GM19372 (cell line): Measurements from ENCODE around the gene KDM8.
"Not testable (repeated sequence)": the region's sequence is repeated elsewhere in the genome, so short reads cannot be mapped to it uniquely, and the experiment has no call there.

Experiments
- ATAC-seq: cut with Tn5 transposase; IDR thresholded peaks from one replicate; pipeline ENCODE4 v1.9.1; 2021; ENCODE audit warnings: mild to moderate bottlenecking, low read depth, moderate library complexity; ENCODE audit not compliant: unreplicated experiment

KDM8 gene

DNA sequence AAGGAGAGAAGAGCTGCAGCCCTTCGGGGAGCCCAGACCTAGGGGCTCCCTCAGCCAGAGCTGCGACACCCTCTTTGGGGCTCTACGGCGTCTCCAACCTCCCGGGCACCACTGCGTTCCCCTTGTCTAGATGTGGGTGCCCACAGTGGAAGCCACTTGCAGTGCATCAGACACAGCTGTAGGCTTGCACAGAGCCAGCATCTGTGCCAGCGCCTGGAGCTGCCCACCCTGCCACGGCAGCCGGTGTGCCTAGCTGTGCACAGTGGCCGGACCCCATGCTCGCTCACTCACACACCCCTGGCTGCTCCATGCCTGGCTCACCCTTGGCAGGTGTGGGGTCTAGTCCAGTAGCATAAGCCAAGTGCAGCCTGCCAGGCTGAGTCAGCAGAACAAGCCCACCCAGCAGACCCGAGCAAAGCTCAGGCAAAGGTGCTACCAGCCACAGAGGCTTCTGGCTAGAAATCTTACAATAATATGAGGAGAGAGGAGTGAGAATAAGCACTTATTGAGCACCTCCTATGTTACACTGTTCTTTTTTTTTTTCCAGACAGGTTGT, 12.9 kb upstream of the KDM8 start:
- ATAC-seq, result no peak

- no peak for ATAC-seq
Observed at GRCh38 chr16:27191352-27191924, 11.9 kb upstream of the KDM8 start.

GRCh38 chr16:27193300-27193990, 9.9 kb upstream of the KDM8 start:
- ATAC-seq, result no peak

GRCh38 chr16:27195076-27195741, 8.1 kb upstream of the KDM8 start:
- ATAC-seq, result no peak

DNA sequence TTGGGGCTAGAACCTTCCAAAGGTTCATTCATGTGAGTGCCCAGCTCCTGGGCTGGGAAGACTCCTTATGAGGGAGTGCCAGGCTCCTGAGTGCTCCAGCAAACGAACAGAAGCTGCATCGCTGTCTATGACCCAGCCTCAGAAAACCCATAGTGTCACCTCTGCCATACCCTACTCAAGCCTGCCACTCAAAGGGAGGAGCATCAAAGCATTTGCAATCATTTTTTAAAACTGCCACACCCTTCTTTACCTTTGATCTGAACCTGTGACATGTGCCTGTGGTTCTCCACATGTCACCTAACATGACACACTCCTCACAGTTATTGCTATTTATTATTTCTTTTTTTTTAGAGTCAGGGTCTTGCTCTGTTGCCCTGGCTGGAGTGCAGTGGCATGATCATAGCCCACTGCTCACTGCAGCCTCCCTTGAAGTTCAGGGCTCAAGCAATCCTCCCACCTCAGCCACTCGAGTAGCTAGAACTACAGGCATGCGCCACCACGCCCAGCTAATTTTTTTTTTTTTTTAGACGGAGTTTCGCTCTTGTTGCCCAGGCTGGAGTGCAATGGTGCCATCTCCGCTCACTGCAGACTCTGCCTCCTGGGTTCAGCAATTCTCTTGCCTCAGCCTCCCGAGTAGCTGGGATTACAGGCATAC, 7.3 kb upstream of the KDM8 start:
- no peak for ATAC-seq

GRCh38 chr16:27197004-27197403, 6.3 kb upstream of the KDM8 start:
- ATAC-seq, result no peak

DNA sequence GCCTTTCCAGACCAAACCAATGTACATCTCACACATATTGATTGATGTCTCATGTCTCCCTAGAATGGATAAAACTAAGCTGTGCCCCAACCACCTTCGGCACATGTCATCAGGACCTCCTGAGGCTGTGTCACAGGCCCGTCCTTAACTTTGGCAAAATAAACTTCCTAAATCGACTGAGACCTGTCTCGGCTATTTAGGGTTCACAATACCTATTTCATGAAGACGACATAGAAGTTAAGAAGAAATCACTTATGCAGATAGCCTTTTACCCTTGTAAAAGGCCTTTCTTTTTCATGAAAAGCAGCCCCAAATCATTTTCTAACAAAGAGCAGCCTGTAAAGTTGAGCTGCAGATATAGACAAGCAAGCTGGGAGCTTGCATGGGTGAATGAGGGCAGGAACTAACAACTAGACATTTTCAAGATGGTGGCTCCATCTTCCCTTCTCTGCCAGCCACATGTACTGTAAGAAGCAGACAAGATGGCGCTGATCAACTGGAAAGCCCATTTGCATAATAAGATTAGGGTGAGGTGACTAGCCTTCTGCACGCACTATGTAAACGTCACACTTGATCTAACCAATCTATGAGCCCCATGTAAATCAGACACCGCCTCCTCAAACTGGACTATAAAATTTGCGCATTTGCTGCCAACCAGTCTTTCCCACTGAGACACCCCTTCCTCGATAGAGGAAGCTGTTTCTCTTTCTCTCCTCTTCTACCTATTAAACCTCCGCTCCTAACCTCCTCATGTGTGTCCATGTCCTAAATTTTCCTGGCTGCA, 4.7 kb upstream of the KDM8 start:
- ATAC-seq, result no peak

GRCh38 chr16:27199235-27199586, 4.1 kb upstream of the KDM8 start:
- ATAC-seq, result no peak

DNA sequence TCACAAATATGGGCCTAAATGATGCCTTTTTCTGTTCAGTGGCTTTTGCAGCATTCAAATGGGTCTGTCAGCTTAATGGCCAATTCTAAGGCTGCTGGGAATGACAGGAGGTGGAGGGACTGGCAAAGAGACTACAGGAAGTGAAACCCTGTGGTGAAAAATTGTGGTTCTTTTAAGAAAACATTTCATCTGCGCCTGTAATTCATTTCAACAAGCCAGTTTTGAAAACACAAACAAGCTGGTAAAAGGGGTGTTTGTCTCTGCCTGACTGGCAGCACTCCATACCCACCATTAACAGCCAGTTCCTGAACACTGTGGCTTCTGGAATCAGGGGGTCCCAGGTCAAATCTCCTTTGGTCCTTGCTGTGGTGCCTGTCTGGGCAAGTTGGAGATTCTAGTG, 3.6 kb upstream of the KDM8 start:
- ATAC-seq, result no peak

- ATAC-seq, result not testable (repeated sequence)
Observed at GRCh38 chr16:27200914-27201313, 2.4 kb upstream of the KDM8 start.

DNA sequence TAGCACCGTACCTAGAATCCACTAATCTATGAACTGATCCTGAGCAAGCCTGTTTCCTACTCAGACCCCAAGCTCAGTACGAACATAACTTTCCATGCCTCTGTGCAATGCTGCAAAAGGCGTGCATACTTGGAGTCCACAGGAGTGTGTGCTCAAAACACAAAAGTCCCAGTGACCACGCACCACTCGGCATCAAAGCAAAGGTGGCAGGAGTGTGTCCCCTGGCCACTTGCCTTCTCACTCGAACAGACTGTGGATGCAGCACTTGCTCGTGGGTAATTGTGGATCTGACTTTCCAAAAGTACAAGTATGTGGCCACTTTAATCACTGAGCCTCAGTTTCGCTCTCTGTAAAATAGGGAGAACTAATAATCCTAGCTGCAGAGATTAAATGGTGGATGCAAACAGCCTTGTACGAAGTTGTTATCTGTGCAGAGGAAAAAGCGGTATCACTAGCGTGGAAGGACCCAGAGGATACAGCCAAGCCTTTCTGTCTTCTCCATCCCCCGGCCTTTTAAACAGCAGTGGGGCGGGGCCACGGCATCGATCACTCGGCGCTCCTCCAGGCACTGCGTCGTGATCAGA, 311 bp upstream of the KDM8 start:
- peak; percentile 64 for ATAC-seq

- ATAC-seq, result no peak
Observed at GRCh38 chr16:27204312-27204915, 1.1 kb downstream of the KDM8 start.

DNA sequence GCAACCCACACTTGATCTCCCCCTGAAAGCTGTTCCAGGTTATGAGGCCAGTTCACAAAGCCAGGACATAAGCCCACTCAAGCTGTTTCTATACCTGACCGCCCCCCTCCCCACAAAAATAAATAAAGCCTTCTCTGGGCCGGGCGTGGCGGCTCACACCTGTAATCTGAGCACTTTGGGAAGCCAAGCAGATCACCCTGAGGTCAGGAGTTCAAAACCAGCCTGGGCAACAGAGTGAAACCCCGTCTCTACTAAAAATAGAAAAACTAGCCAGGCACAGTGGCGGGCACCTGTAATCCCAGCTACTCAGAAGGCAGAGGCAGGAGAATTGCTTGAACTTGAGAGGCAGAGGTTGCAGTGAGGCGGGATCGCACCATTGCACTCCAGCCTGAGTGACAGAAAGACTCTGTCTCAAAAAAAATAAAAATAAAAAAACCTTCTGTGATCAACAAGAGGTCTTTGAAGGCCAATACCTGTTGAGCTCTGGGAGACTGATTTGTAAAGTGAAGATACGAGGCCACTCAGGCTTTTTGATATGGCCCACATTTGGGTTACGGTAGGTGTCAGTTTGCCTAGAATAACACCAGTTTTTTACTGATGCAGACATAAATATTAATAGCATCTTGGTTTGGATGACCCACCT, 2.2 kb downstream of the KDM8 start:
- no peak for ATAC-seq

GRCh38 chr16:27207121-27207520, 3.8 kb downstream of the KDM8 start:
- not testable (repeated sequence) for ATAC-seq

GRCh38 chr16:27208081-27208680, 4.9 kb downstream of the KDM8 start:
- no peak for ATAC-seq

GRCh38 chr16:27208796-27209195, 5.5 kb downstream of the KDM8 start:
- ATAC-seq, result no peak

DNA sequence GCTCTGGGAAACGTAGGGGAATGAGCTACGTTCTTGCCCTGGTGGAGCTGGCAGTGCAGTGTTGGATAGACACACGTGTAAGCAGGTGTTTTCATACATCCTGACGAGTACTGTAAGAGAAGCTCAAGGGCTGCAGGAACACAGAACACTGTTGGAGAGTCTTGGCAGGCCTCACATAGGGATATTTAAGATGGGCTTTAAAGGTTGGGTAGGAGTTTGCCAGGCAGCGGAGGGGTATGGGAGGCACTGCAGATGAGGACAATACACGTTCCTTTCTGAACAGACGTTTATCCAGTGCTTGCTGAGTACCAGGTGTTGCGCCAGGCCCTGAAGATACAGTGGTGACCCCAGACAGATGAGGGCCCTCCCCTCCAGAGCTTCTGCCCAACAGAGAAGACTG, 6.3 kb downstream of the KDM8 start:
- no peak for ATAC-seq

GRCh38 chr16:27210174-27210573, 6.8 kb downstream of the KDM8 start:
- ATAC-seq, result no peak

DNA sequence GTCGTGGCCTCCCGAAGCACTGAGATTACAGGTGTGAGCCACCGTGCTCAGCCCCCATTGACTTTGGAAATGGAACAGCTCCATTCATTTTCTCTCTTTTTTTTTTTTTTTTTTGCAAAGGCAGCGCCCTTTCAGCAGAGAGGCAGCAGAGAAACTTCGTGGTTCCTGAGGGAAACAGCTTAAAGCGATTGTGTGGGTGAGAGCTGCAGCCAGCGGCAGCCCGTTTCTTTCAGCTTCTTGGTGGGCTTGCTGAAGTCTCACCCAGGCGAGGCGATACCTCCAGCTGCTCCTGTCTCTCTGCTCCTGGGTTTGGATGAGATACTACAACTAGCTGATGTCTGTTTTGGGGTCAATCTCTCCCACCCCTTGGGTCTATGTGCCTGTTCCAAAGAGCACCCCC, 7.7 kb downstream of the KDM8 start:
- ATAC-seq, result no peak
